Measurements from ENCODE around the gene DNM3. TPM values are rescaled to one million over a fixed set of nuclear protein-coding genes. Genes with fewer than 3 reads are reported as not detected.

DNM3 gene
- polyA plus RNA-seq, 4 donors: 0.67 to 1.2 (median 0.99) TPM; not detected in 1

DNA sequence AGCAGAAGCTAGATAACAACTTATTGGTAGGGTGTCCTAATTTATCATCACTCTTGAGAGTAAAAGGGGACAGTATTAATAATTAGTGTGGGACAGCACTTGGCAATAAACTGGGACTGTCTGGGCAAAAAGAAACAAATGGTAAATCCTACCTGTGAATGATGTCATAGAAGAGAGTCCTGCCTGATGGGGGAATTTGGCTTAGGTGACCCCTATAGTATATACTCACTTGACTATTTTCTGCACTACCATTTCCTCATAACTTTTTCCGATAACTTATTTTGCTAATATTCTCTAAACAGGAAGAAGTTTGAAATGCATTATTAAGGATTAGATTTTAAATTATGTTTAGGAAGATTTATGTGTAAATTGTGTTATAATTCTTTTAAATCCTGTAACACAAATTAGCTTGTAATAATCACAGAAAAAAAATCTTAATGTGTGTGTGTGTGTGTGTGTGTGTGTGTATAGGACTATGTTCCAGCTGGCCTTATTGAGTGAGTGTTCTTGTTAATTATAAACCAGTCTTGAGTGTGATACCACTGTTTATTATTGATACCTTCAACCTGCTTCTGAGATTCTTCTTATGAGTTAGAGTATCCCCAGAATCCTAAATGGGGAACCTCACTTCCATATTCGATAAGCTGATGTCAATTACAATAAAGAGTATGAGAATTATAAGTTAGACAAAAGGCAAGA is 435.0 kb downstream of the DNM3 start:
- no peaks in the 10 kb centered on the region for H3K27me3 ChIP-seq (ENCODE audit: control insufficient read depth in 3 of 3, insufficient read depth in 3 of 3, low read length in 3 of 3)
- H3K9me3 ChIP-seq (ENCODE audit: control insufficient read depth in 2 of 2, insufficient read depth in 1 of 2, low read depth in 1 of 2, low read length in 1 of 2): no peaks in the 10 kb centered on the region
- peak; percentile 58 to 63 for DNase-seq
- H3K27ac ChIP-seq (ENCODE audit: low read depth in 1 of 3, low read length in 2 of 3): peak overlapping the region in 1 of 3 donors; percentile 21
- 24 to 35% (median 25%) methylated on average over 2 of the region's 2 CpGs for WGBS, 3 donors
- peak; percentile 30 for FAIRE-seq
- H3K36me3 ChIP-seq (ENCODE audit: control insufficient read depth in 3 of 3, insufficient read depth in 2 of 3, low read depth in 1 of 3, low read length in 3 of 3): no peaks in the 10 kb centered on the region
- H3K4me3 ChIP-seq (ENCODE audit: low read depth in 1 of 3, low read length in 3 of 3): no peak overlapping the region
- H3K4me1 ChIP-seq (ENCODE audit: control insufficient read depth in 3 of 3, insufficient read depth in 2 of 3, low read depth in 1 of 3, low read length in 2 of 3): peaks cover 0 to 12% (median 0%) of the 10 kb centered on the region in 3 donors

DNA sequence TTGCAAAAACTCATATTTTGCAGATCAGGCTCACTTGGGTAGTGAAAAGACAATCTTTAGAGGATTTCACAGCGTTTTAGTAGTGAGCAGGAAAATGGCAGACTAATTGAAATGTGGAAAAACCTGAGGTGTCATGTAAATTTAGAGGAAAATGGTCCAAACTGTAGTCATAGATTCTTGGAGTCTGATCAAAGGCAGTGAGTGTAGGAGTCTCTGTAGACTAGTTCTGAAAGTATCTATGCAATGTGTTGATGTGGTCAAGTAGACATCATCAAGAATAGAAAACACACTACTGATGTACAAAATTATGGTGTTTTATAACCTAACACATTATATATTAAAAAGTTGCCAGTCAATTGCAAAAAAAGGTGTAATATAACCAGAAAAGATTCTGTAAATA is 436.0 kb downstream of the DNM3 start:
- FAIRE-seq (no peak), DNase-seq (no peak)
- Histone ChIP-seq H3K27ac (ENCODE audit: low read depth in 1 of 3, low read length in 2 of 3) (no peak overlapping the region), H3K9me3 (ENCODE audit: control insufficient read depth in 2 of 2, insufficient read depth in 1 of 2, low read depth in 1 of 2, low read length in 1 of 2) (no peaks in the 10 kb centered on the region), H3K36me3 (ENCODE audit: control insufficient read depth in 3 of 3, insufficient read depth in 2 of 3, low read depth in 1 of 3, low read length in 3 of 3) (no peaks in the 10 kb centered on the region), H3K4me3 (ENCODE audit: low read depth in 1 of 3, low read length in 3 of 3) (no peak overlapping the region), H3K27me3 (ENCODE audit: control insufficient read depth in 3 of 3, insufficient read depth in 3 of 3, low read length in 3 of 3) (no peaks in the 10 kb centered on the region), H3K4me1 (ENCODE audit: control insufficient read depth in 3 of 3, insufficient read depth in 2 of 3, low read depth in 1 of 3, low read length in 2 of 3) (peaks cover 0 to 12% (median 0%) of the 10 kb centered on the region in 3 donors)
- 78 to 90% (median 86%) methylated on average over 1 of the region's 1 CpG for WGBS, 3 donors

DNA sequence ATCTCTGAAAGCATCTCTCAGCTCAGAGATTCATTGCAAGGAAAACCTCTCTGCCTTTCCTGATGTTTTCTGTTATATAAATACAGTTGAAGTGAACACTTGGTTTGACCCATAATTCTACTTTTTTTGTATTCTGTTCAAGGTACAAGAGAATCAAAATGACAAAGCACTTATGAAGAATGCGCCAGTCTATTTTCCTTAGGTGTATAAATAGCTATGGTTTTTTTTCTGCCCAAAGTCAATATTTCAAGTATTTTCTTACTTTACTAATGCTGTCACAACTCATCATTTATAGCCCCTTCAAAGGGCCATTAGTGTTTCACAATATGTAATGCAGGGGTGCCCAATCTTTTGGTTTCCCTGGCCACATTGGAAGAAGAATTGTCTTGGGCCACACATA is 436.7 kb downstream of the DNM3 start:
- Histone ChIP-seq H3K36me3 (ENCODE audit: control insufficient read depth in 3 of 3, insufficient read depth in 2 of 3, low read depth in 1 of 3, low read length in 3 of 3) (no peaks in the 10 kb centered on the region), H3K4me3 (ENCODE audit: low read depth in 1 of 3, low read length in 3 of 3) (no peak overlapping the region), H3K4me1 (ENCODE audit: control insufficient read depth in 3 of 3, insufficient read depth in 2 of 3, low read depth in 1 of 3, low read length in 2 of 3) (peaks cover 0 to 12% (median 0%) of the 10 kb centered on the region in 3 donors), H3K27ac (ENCODE audit: low read depth in 1 of 3, low read length in 2 of 3) (no peak overlapping the region), H3K27me3 (ENCODE audit: control insufficient read depth in 3 of 3, insufficient read depth in 3 of 3, low read length in 3 of 3) (no peaks in the 10 kb centered on the region), H3K9me3 (ENCODE audit: control insufficient read depth in 2 of 2, insufficient read depth in 1 of 2, low read depth in 1 of 2, low read length in 1 of 2) (no peaks in the 10 kb centered on the region)
- 97 to 100% (median 100%) methylated on average over 1 of the region's 1 CpG for WGBS, 3 donors
- FAIRE-seq: no peak
- DNase-seq: no peak

DNA sequence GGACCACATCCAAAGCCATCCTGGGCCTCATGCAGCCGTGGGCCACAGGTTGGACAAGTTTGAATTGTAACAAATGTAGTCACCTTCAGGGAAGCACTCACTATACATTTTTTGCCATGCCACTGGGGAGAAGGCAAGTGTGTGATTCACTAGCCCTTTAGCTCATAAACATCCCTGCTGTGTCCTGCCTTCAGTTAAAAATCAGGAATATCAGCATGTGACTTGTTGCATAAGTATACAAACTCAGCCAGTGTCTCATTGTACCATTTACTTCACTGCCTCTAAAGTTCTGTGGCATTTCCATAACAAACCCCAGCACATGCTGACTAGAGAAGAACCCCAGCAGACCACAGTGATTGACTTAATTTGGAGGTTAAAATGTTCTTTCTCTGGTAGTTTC is 437.2 kb downstream of the DNM3 start:
- H3K4me1 ChIP-seq (ENCODE audit: control insufficient read depth in 3 of 3, insufficient read depth in 2 of 3, low read depth in 1 of 3, low read length in 2 of 3): peaks cover 0 to 12% (median 0%) of the 10 kb centered on the region in 3 donors
- H3K4me3 ChIP-seq (ENCODE audit: low read depth in 1 of 3, low read length in 3 of 3): no peak overlapping the region
- WGBS, 3 donors: 76 to 79% (median 77%) methylated on average over 1 of the region's 1 CpG
- H3K9me3 ChIP-seq (ENCODE audit: control insufficient read depth in 2 of 2, insufficient read depth in 1 of 2, low read depth in 1 of 2, low read length in 1 of 2): no peaks in the 10 kb centered on the region
- H3K27ac ChIP-seq (ENCODE audit: low read depth in 1 of 3, low read length in 2 of 3): no peak overlapping the region
- FAIRE-seq (no peak), DNase-seq (peak in 1 of 2 donors; percentile 31)
- H3K27me3 ChIP-seq (ENCODE audit: control insufficient read depth in 3 of 3, insufficient read depth in 3 of 3, low read length in 3 of 3): no peaks in the 10 kb centered on the region
- H3K36me3 ChIP-seq (ENCODE audit: control insufficient read depth in 3 of 3, insufficient read depth in 2 of 3, low read depth in 1 of 3, low read length in 3 of 3): no peaks in the 10 kb centered on the region

DNA sequence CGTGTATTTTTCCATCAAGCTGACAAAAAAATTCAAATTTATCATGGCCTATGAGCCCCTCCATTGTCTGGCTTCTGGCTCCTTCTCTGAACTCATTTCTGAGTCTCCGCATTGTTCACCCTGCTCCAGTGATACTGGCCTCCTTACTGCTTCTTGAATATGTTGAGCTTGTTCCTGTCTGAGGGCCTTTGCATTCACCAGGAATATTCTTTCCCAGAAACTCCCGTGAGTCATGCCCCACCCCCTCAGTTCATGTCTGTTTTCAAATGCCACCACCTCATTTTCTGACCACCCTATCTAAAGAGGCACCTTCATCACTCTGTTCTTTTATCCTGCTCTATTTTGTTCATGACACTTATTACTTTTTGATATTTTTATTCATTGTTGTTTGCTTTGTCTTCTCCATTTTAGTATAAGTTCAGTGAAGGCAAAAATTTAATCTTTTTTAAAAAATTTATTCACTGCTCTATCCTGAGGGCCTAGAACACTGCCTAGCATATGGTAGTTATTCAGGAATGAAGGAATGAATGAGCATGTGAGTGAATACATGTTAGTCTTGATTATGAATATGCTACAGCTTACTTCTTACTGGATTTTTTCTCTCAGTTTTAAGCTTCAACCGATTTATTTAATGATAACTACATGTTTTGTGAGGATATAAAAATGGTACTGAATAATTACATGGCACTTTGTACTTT is 438.8 kb downstream of the DNM3 start:
- WGBS, 3 donors: 82 to 91% (median 91%) methylated on average over 4 of the region's 4 CpGs
- FAIRE-seq: no peak

DNA sequence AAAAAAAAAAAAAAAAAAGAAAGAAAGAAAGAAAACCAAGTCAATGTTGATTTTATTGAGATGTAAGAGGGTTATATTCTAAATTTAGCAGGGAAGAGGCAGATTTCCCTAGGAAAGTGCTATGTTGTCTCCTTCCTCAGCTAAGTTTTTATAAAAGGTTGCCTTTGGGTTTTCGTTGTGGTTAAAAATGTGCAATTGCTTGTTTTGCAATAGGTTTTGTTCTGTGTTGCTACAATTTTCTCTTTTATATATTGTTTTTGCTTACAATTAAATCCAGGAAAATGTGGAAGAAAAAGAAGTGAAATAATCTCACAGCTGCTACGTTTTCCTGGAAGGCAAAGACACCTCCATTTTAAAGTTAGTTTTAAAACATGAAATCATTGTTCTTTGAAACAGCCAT is 442.5 kb downstream of the DNM3 start:
- H3K27ac ChIP-seq (ENCODE audit: low read depth in 1 of 3, low read length in 2 of 3): no peak overlapping the region

More for the DNA sequence above, 438.8 kb downstream of the DNM3 start:
- H3K27ac ChIP-seq (ENCODE audit: low read depth in 1 of 3, low read length in 2 of 3): no peak overlapping the region
- no peaks in the 10 kb centered on the region for H3K36me3 ChIP-seq (ENCODE audit: control insufficient read depth in 3 of 3, insufficient read depth in 2 of 3, low read depth in 1 of 3, low read length in 3 of 3)
- H3K4me3 ChIP-seq (ENCODE audit: low read depth in 1 of 3, low read length in 3 of 3): no peak overlapping the region
- no peak for DNase-seq
- no peaks in the 10 kb centered on the region for H3K9me3 ChIP-seq (ENCODE audit: control insufficient read depth in 2 of 2, insufficient read depth in 1 of 2, low read depth in 1 of 2, low read length in 1 of 2)
- H3K27me3 ChIP-seq (ENCODE audit: control insufficient read depth in 3 of 3, insufficient read depth in 3 of 3, low read length in 3 of 3): no peaks in the 10 kb centered on the region
- peaks cover 0 to 9% (median 0%) of the 10 kb centered on the region in 3 donors for H3K4me1 ChIP-seq (ENCODE audit: control insufficient read depth in 3 of 3, insufficient read depth in 2 of 3, low read depth in 1 of 3, low read length in 2 of 3)

DNA sequence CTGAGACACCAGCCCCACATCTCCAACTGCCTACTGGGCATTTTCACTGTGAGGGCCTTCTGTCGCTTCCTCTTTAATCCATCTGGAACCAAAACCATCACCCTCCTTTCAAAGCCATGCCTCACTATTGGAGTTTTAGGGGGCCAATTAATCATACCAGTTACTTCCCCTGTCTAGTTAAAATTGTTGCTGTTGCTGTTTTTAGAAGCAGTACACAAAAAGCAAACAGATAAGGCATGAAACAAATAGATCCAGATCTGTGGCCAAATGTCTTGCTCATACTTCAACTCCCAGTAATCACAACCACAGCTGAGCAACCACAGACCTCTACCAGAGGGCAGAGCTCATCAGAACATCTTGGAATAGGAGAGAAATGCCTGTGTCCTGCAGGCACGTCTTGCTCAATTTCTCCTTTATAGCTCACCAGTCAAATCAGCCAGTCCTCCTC is 445.4 kb downstream of the DNM3 start:
- WGBS, 3 donors: 69 to 90% (median 81%) methylated on average over 2 of the region's 2 CpGs
- no peak overlapping the region for H3K27ac ChIP-seq (ENCODE audit: low read depth in 1 of 3, low read length in 2 of 3)
- no peak for FAIRE-seq
- H3K4me3 ChIP-seq (ENCODE audit: low read depth in 1 of 3, low read length in 3 of 3): no peak overlapping the region
- H3K9me3 ChIP-seq (ENCODE audit: control insufficient read depth in 2 of 2, insufficient read depth in 1 of 2, low read depth in 1 of 2, low read length in 1 of 2): no peaks in the 10 kb centered on the region
- H3K36me3 ChIP-seq (ENCODE audit: control insufficient read depth in 3 of 3, insufficient read depth in 2 of 3, low read depth in 1 of 3, low read length in 3 of 3): no peaks in the 10 kb centered on the region
- H3K4me1 ChIP-seq (ENCODE audit: control insufficient read depth in 3 of 3, insufficient read depth in 2 of 3, low read depth in 1 of 3, low read length in 2 of 3): no peaks in the 10 kb centered on the region
- no peaks in the 10 kb centered on the region for H3K27me3 ChIP-seq (ENCODE audit: control insufficient read depth in 3 of 3, insufficient read depth in 3 of 3, low read length in 3 of 3)
- no peak for DNase-seq

More for the DNA sequence above, 442.5 kb downstream of the DNM3 start:
- Histone ChIP-seq H3K4me3 (ENCODE audit: low read depth in 1 of 3, low read length in 3 of 3) (no peak overlapping the region), H3K27me3 (ENCODE audit: control insufficient read depth in 3 of 3, insufficient read depth in 3 of 3, low read length in 3 of 3) (no peaks in the 10 kb centered on the region), H3K4me1 (ENCODE audit: control insufficient read depth in 3 of 3, insufficient read depth in 2 of 3, low read depth in 1 of 3, low read length in 2 of 3) (no peaks in the 10 kb centered on the region), H3K36me3 (ENCODE audit: control insufficient read depth in 3 of 3, insufficient read depth in 2 of 3, low read depth in 1 of 3, low read length in 3 of 3) (no peaks in the 10 kb centered on the region), H3K9me3 (ENCODE audit: control insufficient read depth in 2 of 2, insufficient read depth in 1 of 2, low read depth in 1 of 2, low read length in 1 of 2) (no peaks in the 10 kb centered on the region)
- WGBS, 3 donors: 81 to 90% (median 87%) methylated on average over 2 of the region's 2 CpGs
- FAIRE-seq (no peak), DNase-seq (no peak)

DNA sequence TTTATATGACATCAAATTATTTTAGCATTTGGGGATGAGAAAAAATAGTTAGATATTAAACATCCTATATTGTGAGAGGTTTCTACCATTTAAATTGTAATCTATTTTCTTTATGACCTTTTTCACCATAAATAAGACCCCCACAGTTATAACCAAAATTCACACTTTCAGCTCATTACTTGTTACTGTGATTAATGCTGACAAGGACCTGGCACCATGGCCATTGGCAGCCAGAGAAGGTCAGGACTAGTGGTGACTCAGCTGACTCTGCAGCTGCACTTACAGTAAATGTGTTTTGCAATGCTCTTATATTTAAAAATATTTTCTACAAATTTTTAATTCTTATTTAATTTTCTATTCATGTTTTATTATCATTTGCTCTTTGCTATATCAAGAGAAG is 445.9 kb downstream of the DNM3 start:
- FAIRE-seq: no peak
- no peaks in the 10 kb centered on the region for H3K4me1 ChIP-seq (ENCODE audit: control insufficient read depth in 3 of 3, insufficient read depth in 2 of 3, low read depth in 1 of 3, low read length in 2 of 3)
- no peaks in the 10 kb centered on the region for H3K9me3 ChIP-seq (ENCODE audit: control insufficient read depth in 2 of 2, insufficient read depth in 1 of 2, low read depth in 1 of 2, low read length in 1 of 2)
- H3K27me3 ChIP-seq (ENCODE audit: control insufficient read depth in 3 of 3, insufficient read depth in 3 of 3, low read length in 3 of 3): no peaks in the 10 kb centered on the region
- no peak for DNase-seq
- H3K27ac ChIP-seq (ENCODE audit: low read depth in 1 of 3, low read length in 2 of 3): no peak overlapping the region
- H3K4me3 ChIP-seq (ENCODE audit: low read depth in 1 of 3, low read length in 3 of 3): no peak overlapping the region
- H3K36me3 ChIP-seq (ENCODE audit: control insufficient read depth in 3 of 3, insufficient read depth in 2 of 3, low read depth in 1 of 3, low read length in 3 of 3): no peaks in the 10 kb centered on the region
